DND-41 (cell line): ENCODE data around the gene NBEAL2.

Source experiments
- ATAC-seq: fragments of 200-7000 bp; cut with Tn5 transposase; 3 replicates; pipeline ENCODE4 v1.9.1; 2021; ENCODE audit warnings: low read depth; ENCODE audit not compliant: insufficient read depth
- DNase-seq: peaks from one replicate; pipeline ENCODE4 v3.0.0-alpha.2; 2020
- H2AFZ ChIP-seq: 2 replicates; pipeline ENCODE4 v1.6.0; 2012; ENCODE audit warnings: low read depth, low read length
- H3K27ac ChIP-seq: 2 replicates; pipeline ENCODE4 v1.5.1; 2012; ENCODE audit warnings: low read length, inconsistent platforms
- H3K27me3 ChIP-seq: fragments of 200-600 bp; sonication (generic); 2 replicates; pipeline ENCODE4 v1.6.0; 2012; ENCODE audit warnings: low read length, mild to moderate bottlenecking, inconsistent platforms; ENCODE audit not compliant: insufficient read depth, poor library complexity
- H3K36me3 ChIP-seq: 2 replicates; pipeline ENCODE4 v1.5.1; 2012; ENCODE audit warnings: low read length, inconsistent platforms; ENCODE audit not compliant: insufficient read depth
- H3K4me1 ChIP-seq: 2 replicates; pipeline ENCODE4 v1.5.1; 2012; ENCODE audit warnings: mild to moderate bottlenecking, low read length; ENCODE audit not compliant: insufficient read depth
- H3K4me2 ChIP-seq: 2 replicates; pipeline ENCODE4 v1.6.0; 2012; ENCODE audit warnings: mild to moderate bottlenecking, moderate library complexity, low read length, inconsistent platforms; ENCODE audit not compliant: insufficient read depth
- H3K4me3 ChIP-seq, 2 experiments: fragments of 200-600 bp in 1 of 2; shearing (Covaris generic) in 1 of 2; 2 replicates each; pipeline ENCODE4 v1.5.1; 2012 to 2016; ENCODE audit warnings: inconsistent platforms in 2 of 2, low read length in 2 of 2, mild to moderate bottlenecking in 2 of 2, low read depth in 1 of 2, moderate library complexity in 1 of 2
- H3K79me2 ChIP-seq: 2 replicates; pipeline ENCODE4 v1.6.0; 2012; ENCODE audit warnings: low read length, inconsistent platforms; ENCODE audit not compliant: insufficient read depth
- H3K9ac ChIP-seq: 2 replicates; pipeline ENCODE4 v1.6.0; 2012; ENCODE audit warnings: low read depth, mild to moderate bottlenecking, inconsistent platforms, low read length, moderate library complexity
- H3K9me3 ChIP-seq: 2 replicates; pipeline ENCODE4 v1.5.1; 2012; ENCODE audit warnings: low read length, moderate library complexity, mild to moderate bottlenecking, inconsistent platforms; ENCODE audit not compliant: insufficient read depth, severe bottlenecking
- H4K20me1 ChIP-seq: 2 replicates; pipeline ENCODE4 v1.6.0; 2012; ENCODE audit warnings: low read length; ENCODE audit not compliant: insufficient read depth
- EZH2 ChIP-seq: IDR thresholded peaks from 3 replicates; pipeline ENCODE4 v1.6.1; 2012; ENCODE audit warnings: borderline replicate concordance, low read depth, mild to moderate bottlenecking, moderate library complexity, low read length, inconsistent platforms; ENCODE audit not compliant: severe bottlenecking
- TF ChIP-seq, protein P1 (sequence below): IDR thresholded peaks from 2 replicates; pipeline ENCODE4 v1.5.1; 2012; ENCODE audit warnings: borderline replicate concordance, low read length, moderate library complexity, mild to moderate bottlenecking; ENCODE audit not compliant: poor library complexity, severe bottlenecking; ENCODE audit errors: extremely low read depth

Gene NBEAL2

DNA sequence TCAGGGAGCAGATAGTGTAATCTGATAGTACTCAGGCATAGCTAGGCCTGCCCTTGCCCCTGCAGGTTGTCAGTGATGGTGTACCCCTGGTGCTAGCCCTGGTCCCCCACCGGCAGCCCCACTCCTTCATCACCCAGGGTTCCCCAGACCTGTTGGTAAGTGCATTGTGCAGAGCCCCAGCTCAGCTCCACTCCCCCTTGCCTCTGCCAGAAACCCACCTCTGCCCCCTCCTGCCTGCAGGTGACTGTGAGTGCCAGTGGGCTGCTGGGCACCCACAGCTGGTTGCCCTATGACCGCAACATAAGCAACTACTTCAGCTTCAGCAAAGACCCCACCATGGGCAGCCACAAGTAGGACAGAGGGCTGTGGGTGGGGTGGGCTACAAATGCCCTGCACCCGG is 27.5 kb downstream of the NBEAL2 start:
- H3K4me2 ChIP-seq, result no peak overlapping the region
- TF ChIP-seq EZH2, result no peak
- TF ChIP-seq, protein P1, sequence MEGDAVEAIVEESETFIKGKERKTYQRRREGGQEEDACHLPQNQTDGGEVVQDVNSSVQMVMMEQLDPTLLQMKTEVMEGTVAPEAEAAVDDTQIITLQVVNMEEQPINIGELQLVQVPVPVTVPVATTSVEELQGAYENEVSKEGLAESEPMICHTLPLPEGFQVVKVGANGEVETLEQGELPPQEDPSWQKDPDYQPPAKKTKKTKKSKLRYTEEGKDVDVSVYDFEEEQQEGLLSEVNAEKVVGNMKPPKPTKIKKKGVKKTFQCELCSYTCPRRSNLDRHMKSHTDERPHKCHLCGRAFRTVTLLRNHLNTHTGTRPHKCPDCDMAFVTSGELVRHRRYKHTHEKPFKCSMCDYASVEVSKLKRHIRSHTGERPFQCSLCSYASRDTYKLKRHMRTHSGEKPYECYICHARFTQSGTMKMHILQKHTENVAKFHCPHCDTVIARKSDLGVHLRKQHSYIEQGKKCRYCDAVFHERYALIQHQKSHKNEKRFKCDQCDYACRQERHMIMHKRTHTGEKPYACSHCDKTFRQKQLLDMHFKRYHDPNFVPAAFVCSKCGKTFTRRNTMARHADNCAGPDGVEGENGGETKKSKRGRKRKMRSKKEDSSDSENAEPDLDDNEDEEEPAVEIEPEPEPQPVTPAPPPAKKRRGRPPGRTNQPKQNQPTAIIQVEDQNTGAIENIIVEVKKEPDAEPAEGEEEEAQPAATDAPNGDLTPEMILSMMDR, result no peak
- H3K9me3 ChIP-seq, result no peaks in the 10 kb centered on the region
- H3K27me3 ChIP-seq, result no peaks in the 10 kb centered on the region
- peaks cover 85% of the 10 kb centered on the region for H3K36me3 ChIP-seq
- no peaks in the 10 kb centered on the region for H4K20me1 ChIP-seq
- no peak overlapping the region for H3K9ac ChIP-seq
- H3K4me1 ChIP-seq, result no peaks in the 10 kb centered on the region
- H2AFZ ChIP-seq, result no peak overlapping the region
- H3K27ac ChIP-seq, result peak overlapping the region; percentile 44
- no peak overlapping the region for H3K4me3 ChIP-seq
- ATAC-seq (no peak), DNase-seq (no peak)
- no peaks in the 10 kb centered on the region for H3K79me2 ChIP-seq

- Histone ChIP-seq H3K4me2 (no peak overlapping the region), H3K36me3 (peaks cover 80% of the 10 kb centered on the region), H3K9ac (no peak overlapping the region), H3K27ac (peak overlapping the region; percentile 57), H3K4me1 (peaks cover 1% of the 10 kb centered on the region; the same call in 1 of the 2 replicates), H3K27me3 (no peaks in the 10 kb centered on the region), H3K79me2 (no peaks in the 10 kb centered on the region), H3K9me3 (no peaks in the 10 kb centered on the region), H2AFZ (no peak overlapping the region), H3K4me3 (no peak overlapping the region), H4K20me1 (no peaks in the 10 kb centered on the region)
- TF ChIP-seq, protein P1, result no peak
- no peak for TF ChIP-seq EZH2
- no peak for DNase-seq
- ATAC-seq, result no peak
Observed at GRCh38 chr3:47007482-47008233, 28.2 kb downstream of the NBEAL2 start.

DNA sequence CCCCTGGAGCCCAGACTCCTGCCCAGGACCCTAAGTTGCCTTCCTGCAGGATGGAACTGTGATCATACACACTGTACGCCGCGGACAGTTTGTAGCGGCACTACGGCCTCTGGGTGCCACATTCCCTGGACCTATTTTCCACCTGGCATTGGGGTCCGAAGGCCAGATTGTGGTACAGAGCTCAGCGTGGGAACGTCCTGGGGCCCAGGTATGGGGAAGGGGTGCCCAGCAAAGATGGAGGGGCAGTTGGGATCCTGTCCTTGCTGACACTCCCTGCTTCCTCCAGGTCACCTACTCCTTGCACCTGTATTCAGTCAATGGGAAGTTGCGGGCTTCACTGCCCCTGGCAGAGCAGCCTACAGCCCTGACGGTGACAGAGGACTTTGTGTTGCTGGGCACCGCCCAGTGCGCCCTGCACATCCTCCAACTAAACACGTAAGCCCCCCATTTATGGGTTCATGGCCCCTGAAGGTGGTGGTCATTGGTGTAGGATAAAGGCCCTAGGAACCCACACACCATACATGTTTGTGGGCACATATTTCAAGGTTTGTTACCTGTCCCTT is 28.8 kb downstream of the NBEAL2 start:
- no peaks in the 10 kb centered on the region for H3K79me2 ChIP-seq
- H3K4me1 ChIP-seq, result peaks cover 7% of the 10 kb centered on the region
- no peak overlapping the region for H3K4me3 ChIP-seq
- peaks cover 80% of the 10 kb centered on the region for H3K36me3 ChIP-seq
- H3K9me3 ChIP-seq, result no peaks in the 10 kb centered on the region
- TF ChIP-seq, protein P1, result no peak
- H3K27me3 ChIP-seq, result no peaks in the 10 kb centered on the region
- no peaks in the 10 kb centered on the region for H4K20me1 ChIP-seq
- no peak overlapping the region for H3K9ac ChIP-seq
- no peak overlapping the region for H3K4me2 ChIP-seq
- peak overlapping the region; percentile 57 for H3K27ac ChIP-seq
- H2AFZ ChIP-seq, result no peak overlapping the region
- ATAC-seq (no peak), DNase-seq (no peak)
